Activated B cell treated with CpG ODN at 0.5 μM for 24 hours (primary cell): Measurements from ENCODE around the gene TAF4. TPM values are rescaled to one million over a fixed set of nuclear protein-coding genes. Genes with fewer than 3 reads are reported as not detected.

Source experiments
- ATAC-seq: fragments of 200-7000 bp; cut with Tn5 transposase; one replicate; pipeline ENCODE4 v1.10.0; 2021; ENCODE audit warnings: low read depth, mild to moderate bottlenecking, moderate library complexity
- CTCF ChIA-PET: fragments of 350-600 bp; sonication (Branson Sonifier 250); formaldehyde crosslinking; loops from one replicate; lab custom pipeline; 2021; ENCODE audit warnings: antibody characterized with exemption; lab: Charles Lee
- POLR2A ChIA-PET: fragments of 350-600 bp; sonication (Branson Sonifier 250); formaldehyde crosslinking; loops from one replicate; lab custom pipeline; 2021; ENCODE audit warnings: antibody characterized with exemption; lab: Charles Lee
- DNase-seq: peaks from one replicate; pipeline ENCODE4 v3.0.0; 2022
- H3K27ac Mint-ChIP-seq: one replicate; pipeline ENCODE4 v1.8.0; 2020; ENCODE audit warnings: mixed read lengths
- H3K27me3 Mint-ChIP-seq: one replicate; pipeline ENCODE4 v1.8.0; 2021; ENCODE audit warnings: mixed read lengths
- H3K36me3 Mint-ChIP-seq: one replicate; pipeline ENCODE4 v1.8.0; 2021; ENCODE audit warnings: low read depth, mixed read lengths
- H3K4me1 Mint-ChIP-seq: one replicate; pipeline ENCODE4 v1.8.0; 2021; ENCODE audit warnings: mixed read lengths
- H3K4me3 Mint-ChIP-seq: one replicate; pipeline ENCODE4 v1.8.0; 2020; ENCODE audit warnings: mild to moderate bottlenecking, mixed read lengths
- H3K9me3 Mint-ChIP-seq: one replicate; pipeline ENCODE4 v1.8.0; 2020; ENCODE audit warnings: mixed read lengths
- CTCF ChIP-seq: fragments of 200-600 bp; IDR thresholded peaks from one replicate; pipeline ENCODE4 v1.8.0; 2022; ENCODE audit warnings: antibody characterized with exemption, mild to moderate bottlenecking
- intact Hi-C: fragments of 100-400 bp; cut with micrococcal nuclease; formaldehyde crosslinking; loops from one replicate; pipeline ENCODE4 v1.15.1; 2024
- total RNA-seq: library from RNA; stranded (reverse); gene quantifications from 2 replicates; pipeline ENCODE4 v1.2.3, GENCODE V29; 2022

TAF4 gene
- 24.9 and 26.9 TPM in 2 replicates for total RNA-seq

GRCh38 chr20:62065674-62066338 lies at the start of gene TAF4:
Gene TAF4, minus strand, starts transcription at chr20:62065881. Its CDS starts 71 bp downstream, at chr20:62065810.
- intact Hi-C loops: loop anchor here (1.0 to 5.0 kb wide), 4 partner anchors 54 to 236 kb away; partner anchors contain the start of genes ADRM1, LSM14B, PSMA7 and SS18L1
- Mint-ChIP-seq H3K9me3 (no peaks in the 10 kb centered on the region), H3K27ac (peak within 1 kb of the TSS; percentile 89), H3K36me3 (peaks cover 12% of the 10 kb centered on the region), H3K4me1 (peaks cover 49% of the 10 kb centered on the region), H3K27me3 (peaks cover 3% of the 10 kb centered on the region), H3K4me3 (peak within 1 kb of the TSS; percentile 88)
- no peak for TF ChIP-seq CTCF
- DNase-seq (peak; percentile 83), ATAC-seq (peak; percentile 79)
- ChIA-PET CTCF (interaction anchor here (1.2 to 1.6 kb wide), 2 partner anchors 55 to 56 kb away, joined by 3 to 5 read pairs; partner anchors contain the start of gene LSM14B), POLR2A (interaction anchor here (0.5 to 2.3 kb wide), 15 partner anchors 12 to 1451 kb away, joined by 3 to 40 read pairs (median 5); partner anchors contain the start of genes LSM14B, PSMA7, RPS21 and SS18L1)

- Mint-ChIP-seq H3K27ac (no peak overlapping the region), H3K27me3 (peaks cover 2% of the 10 kb centered on the region), H3K9me3 (peaks cover 17% of the 10 kb centered on the region), H3K4me3 (no peak overlapping the region), H3K36me3 (peaks cover 5% of the 10 kb centered on the region), H3K4me1 (no peaks in the 10 kb centered on the region)
- intact Hi-C loops: no loop called here
- CTCF ChIA-PET: no interaction called here
- no peak for DNase-seq
- POLR2A ChIA-PET: no interaction called here
- ATAC-seq: no peak
- no peak for TF ChIP-seq CTCF
Observed at GRCh38 chr20:62114894-62115293, 49.2 kb upstream of the TAF4 start.

- CTCF ChIA-PET: no interaction called here
- POLR2A ChIA-PET: no interaction called here
- ATAC-seq: no peak
- H3K4me3 Mint-ChIP-seq: no peak overlapping the region
- no peak for DNase-seq
- TF ChIP-seq CTCF: no peak
- H3K9me3 Mint-ChIP-seq: peaks cover 29% of the 10 kb centered on the region
- H3K27ac Mint-ChIP-seq: no peak overlapping the region
- intact Hi-C loops: no loop called here
- no peaks in the 10 kb centered on the region for H3K4me1 Mint-ChIP-seq
- peaks cover 2% of the 10 kb centered on the region for H3K27me3 Mint-ChIP-seq
- peaks cover 18% of the 10 kb centered on the region for H3K36me3 Mint-ChIP-seq
Observed at GRCh38 chr20:62112368-62112767, 46.7 kb upstream of the TAF4 start.

- Mint-ChIP-seq H3K27ac (no peak overlapping the region), H3K36me3 (peaks cover 23% of the 10 kb centered on the region), H3K4me1 (no peaks in the 10 kb centered on the region), H3K9me3 (peaks cover 34% of the 10 kb centered on the region), H3K4me3 (no peak overlapping the region), H3K27me3 (peaks cover 2% of the 10 kb centered on the region)
- DNase-seq (no peak), ATAC-seq (no peak)
- POLR2A ChIA-PET: interaction anchor here (1.3 kb wide), 1 partner anchor 71 kb away, joined by 6 read pairs; no protein-coding TSS in a partner anchor
- CTCF ChIA-PET: no interaction called here
- intact Hi-C loops: no loop called here
- TF ChIP-seq CTCF: no peak
Observed at GRCh38 chr20:62111148-62111547, 45.5 kb upstream of the TAF4 start.

GRCh38 chr20:62105592-62105991 lies 39.9 kb upstream of the TAF4 start:
- CTCF ChIA-PET: no interaction called here
- Mint-ChIP-seq H3K27me3 (peaks cover 12% of the 10 kb centered on the region), H3K36me3 (peaks cover 26% of the 10 kb centered on the region), H3K4me3 (no peak overlapping the region), H3K4me1 (no peaks in the 10 kb centered on the region), H3K27ac (no peak overlapping the region), H3K9me3 (peaks cover 34% of the 10 kb centered on the region)
- POLR2A ChIA-PET: no interaction called here
- ATAC-seq: no peak
- DNase-seq: no peak
- no peak for TF ChIP-seq CTCF
- intact Hi-C loops: no loop called here
